ENCODE measurements around the gene SH3RF2. TPM values are rescaled to one million over a fixed set of nuclear protein-coding genes. Genes with fewer than 3 reads are reported as not detected.

Gene SH3RF2
- total and polyA plus RNA-seq, 2 donors (not counting 3 experiments of a cell fraction or from before 2014, with no cell fraction given) = 0.54 to 0.84 TPM

DNA sequence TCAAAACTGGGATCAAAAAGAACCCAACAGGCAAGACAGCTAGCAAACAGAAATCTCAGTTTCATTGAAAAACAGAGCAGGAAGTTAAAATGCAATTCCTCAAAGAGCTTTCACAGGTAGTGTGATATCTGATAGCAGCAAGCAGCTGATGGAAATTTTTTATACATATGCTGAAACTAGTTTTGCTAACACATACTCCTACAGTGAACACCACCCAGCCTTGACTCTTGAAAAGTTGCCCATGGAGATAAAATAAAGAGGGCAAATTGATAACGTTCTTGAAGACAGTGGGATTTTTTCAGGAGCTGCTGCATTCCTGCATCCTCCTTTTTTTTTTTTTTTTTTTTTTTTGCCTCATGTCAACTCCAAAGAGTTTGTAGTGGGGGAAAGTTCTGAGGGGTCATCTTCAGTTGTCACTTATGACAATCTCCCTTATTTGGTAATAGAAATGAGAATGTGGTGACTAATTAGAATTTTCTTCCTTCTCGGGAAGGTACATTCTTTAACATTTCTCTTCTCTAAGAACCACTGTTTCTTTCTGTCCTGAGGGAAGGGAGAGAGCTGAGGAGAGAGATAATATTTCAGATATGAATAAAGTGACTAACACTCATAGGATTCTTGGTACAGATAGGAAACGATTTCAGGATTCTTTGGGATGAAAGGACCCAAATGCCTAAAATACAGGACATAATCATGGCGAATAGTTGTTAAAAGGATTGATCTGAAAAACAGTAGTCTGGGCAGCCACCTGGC lies 24.6 kb downstream of the SH3RF2 start:
- no peak for TF ChIP-seq POLR2A (IDR thresholded peaks at IDR 0.05; ENCODE audit: low read depth, low read length)
- TF ChIP-seq MAX (IDR thresholded peaks at IDR 0.05; ENCODE audit: insufficient read depth, insufficient read length) = no peak
- no peak for TF ChIP-seq FOS (IDR thresholded peaks at IDR 0.05; ENCODE audit: borderline replicate concordance, insufficient read depth, low read length)
- TF ChIP-seq JUN (IDR thresholded peaks at IDR 0.05; ENCODE audit: borderline replicate concordance, insufficient read depth, insufficient read length, low read depth) = no peak
- no peak for TF ChIP-seq EZH2 (IDR thresholded peaks at IDR 0.05; ENCODE audit: borderline replicate concordance, low read depth, low read length, severe bottlenecking)
- no peak for TF ChIP-seq GATA2 (IDR thresholded peaks at IDR 0.05; ENCODE audit: insufficient read depth, insufficient read length, low read depth, low read length)
- no peak for TF ChIP-seq POLR2AphosphoS5 (IDR thresholded peaks at IDR 0.05; ENCODE audit: insufficient read depth, low read depth, low read length)
- no peak for TF ChIP-seq CTCF (IDR thresholded peaks at IDR 0.05; ENCODE audit: extremely low read depth in 1 of 2, insufficient read depth in 1 of 2, low read depth in 1 of 2, low read length in 2 of 2)
- no peak for TF ChIP-seq MYC (IDR thresholded peaks at IDR 0.05; ENCODE audit: low read depth, low read length)
- Histone ChIP-seq H3K36me3 (ENCODE audit: control insufficient read depth in 2 of 2, extremely low read depth in 1 of 2, insufficient read depth in 2 of 2, low read length in 2 of 2) (no peaks in the 10 kb centered on the region), H3K79me2 (ENCODE audit: control insufficient read depth, insufficient read depth, low read length) (no peaks in the 10 kb centered on the region), H3K9me1 (replicated peaks; ENCODE audit: control insufficient read depth, extremely low read depth, insufficient read depth, low read length) (no peaks in the 10 kb centered on the region), H3K9ac (replicated peaks; ENCODE audit: extremely low read depth, insufficient read depth, low read length) (no peak overlapping the region), H3K4me1 (ENCODE audit: control insufficient read depth, extremely low read depth, insufficient read depth, low read length) (no peaks in the 10 kb centered on the region), H3K27ac (ENCODE audit: insufficient read depth, low read depth, low read length) (no peak overlapping the region), H3K4me2 (ENCODE audit: insufficient read depth, low read length) (no peak overlapping the region), H3K4me3 (replicated peaks in 1 of 3; ENCODE audit: insufficient read depth in 1 of 3, low read depth in 1 of 3, low read length in 3 of 3) (no peak overlapping the region), H4K20me1 (replicated peaks; ENCODE audit: control insufficient read depth, extremely low read depth, insufficient read depth, low read length) (no peaks in the 10 kb centered on the region), H3K9me3 (replicated peaks; ENCODE audit: control insufficient read depth, insufficient read depth, low read length) (no peaks in the 10 kb centered on the region), H2AFZ (ENCODE audit: low read depth, low read length) (no peak overlapping the region), H3K27me3 (ENCODE audit: control insufficient read depth in 2 of 2, insufficient read depth in 2 of 2, low read length in 2 of 2) (peaks cover 0 to 4% of the 10 kb centered on the region in 2 experiments)
- DNase-seq (ENCODE audit: low read depth, low spot score) (no peak), FAIRE-seq (no peak)
- ChIA-PET POLR2A (no interaction called here), CTCF (interaction anchor here (0.6 kb wide), 1 partner anchor 1912 kb away, joined by 3 read pairs; no protein-coding TSS in a partner anchor)
- dilution Hi-C loops (cut with MboI; ENCODE audit: extremely low pct_ligation_motif_present, low sequenced_read_pairs) = no loop called here
- BruUV-seq (replicated peaks) = no TSS peak
- intact Hi-C loops (cut with micrococcal nuclease) = no loop called here
